Loucy (cell line): ENCODE results near the gene ARID1B.

Source experiments
- H2AFZ ChIP-seq: fragments of 200-600 bp; sonication (generic); 2 replicates; pipeline ENCODE4 v1.6.0; 2016; ENCODE audit warnings: antibody characterized with exemption, mild to moderate bottlenecking, low read length, moderate library complexity
- H3F3A ChIP-seq: fragments of 200-600 bp; 2 replicates; pipeline ENCODE4 v1.6.0; 2016; ENCODE audit warnings: antibody characterized with exemption, low read depth, mild to moderate bottlenecking
- H3K27me3 ChIP-seq: fragments of 200-600 bp; sonication (generic); 2 replicates; pipeline ENCODE4 v1.6.1; 2014; ENCODE audit warnings: low read length, mild to moderate bottlenecking; ENCODE audit not compliant: insufficient read depth, poor library complexity, severe bottlenecking
- H3K36me3 ChIP-seq: fragments of 200-600 bp; sonication (generic); 2 replicates; pipeline ENCODE4 v1.6.1; 2016; ENCODE audit warnings: low read length; ENCODE audit not compliant: insufficient read depth
- H3K4me1 ChIP-seq: fragments of 200-600 bp; sonication (generic); 2 replicates; pipeline ENCODE4 v1.5.1; 2014; ENCODE audit warnings: low read length, mild to moderate bottlenecking; ENCODE audit not compliant: insufficient read depth, poor library complexity, severe bottlenecking
- H3K4me2 ChIP-seq: fragments of 200-600 bp; sonication (generic); 2 replicates; pipeline ENCODE4 v1.6.0; 2014; ENCODE audit warnings: antibody characterized with exemption, low read length, low read depth, mild to moderate bottlenecking; ENCODE audit not compliant: poor library complexity, severe bottlenecking
- H3K4me3 ChIP-seq: fragments of 200-600 bp; sonication (generic); 2 replicates; pipeline ENCODE4 v1.5.1; 2014; ENCODE audit warnings: low read length, mild to moderate bottlenecking, mixed read lengths; ENCODE audit not compliant: poor library complexity, severe bottlenecking
- H3K79me2 ChIP-seq: fragments of 200-600 bp; sonication (generic); 2 replicates; pipeline ENCODE4 v1.6.1; 2014; ENCODE audit warnings: low read length; ENCODE audit not compliant: insufficient read depth
- H3K9ac ChIP-seq: fragments of 200-600 bp; sonication (generic); 2 replicates; pipeline ENCODE4 v1.6.0; 2014; ENCODE audit warnings: mild to moderate bottlenecking, low read depth, low read length, moderate library complexity; ENCODE audit not compliant: poor library complexity, severe bottlenecking
- H3K9me2 ChIP-seq: fragments of 200-600 bp; sonication (generic); replicated peaks from 2 replicates; pipeline ENCODE4 v1.6.1; 2016; ENCODE audit warnings: low read depth, low read length, mixed read lengths
- H3K9me3 ChIP-seq: fragments of 200-600 bp; sonication (generic); 2 replicates; pipeline ENCODE4 v1.6.1; 2014; ENCODE audit warnings: mild to moderate bottlenecking, antibody characterized with exemption, low read length, low read depth; ENCODE audit not compliant: insufficient read depth
- H4K20me1 ChIP-seq: fragments of 200-600 bp; sonication (generic); 2 replicates; pipeline ENCODE4 v1.6.0; 2014; ENCODE audit warnings: antibody characterized with exemption, low read length, mild to moderate bottlenecking; ENCODE audit not compliant: insufficient read depth, poor library complexity, severe bottlenecking
- EZH2phosphoT487 ChIP-seq: fragments of 200-600 bp; IDR thresholded peaks from 2 replicates; pipeline ENCODE4 v1.6.1; 2018; ENCODE audit warnings: antibody characterized with exemption, mild to moderate bottlenecking, moderate library complexity, borderline replicate concordance
- TF ChIP-seq, protein P1 (sequence below): fragments of 200-600 bp; sonication (generic); conservative IDR thresholded peaks from 2 replicates; pipeline ENCODE4 v1.5.1; 2014; ENCODE audit warnings: mild to moderate bottlenecking, antibody characterized with exemption, low read length

Gene ARID1B

DNA sequence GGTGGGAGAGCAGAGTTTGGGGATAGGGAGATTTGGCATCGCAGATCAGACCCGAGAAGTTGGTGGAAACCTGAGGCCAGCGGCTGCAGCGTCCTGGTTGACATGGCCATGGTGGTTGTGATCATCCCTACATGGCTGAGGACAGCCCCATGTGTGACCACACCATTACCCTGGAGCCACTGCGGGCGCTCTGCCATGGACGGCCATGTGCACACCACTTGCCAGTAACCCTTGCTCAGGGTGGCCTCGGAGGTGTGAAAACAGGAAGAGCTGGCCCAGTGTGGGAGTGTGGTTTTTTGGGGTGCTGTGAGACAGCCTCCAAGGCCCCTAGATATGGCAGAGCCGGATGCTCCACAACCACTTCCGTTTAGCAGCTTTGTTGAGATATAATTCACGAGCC is 481.7 kb downstream of the ARID1B start:
- H3K9me3 ChIP-seq = no peaks in the 10 kb centered on the region
- no peaks in the 10 kb centered on the region for H3K36me3 ChIP-seq
- H3K4me2 ChIP-seq = no peak overlapping the region
- H3F3A ChIP-seq = no peaks in the 10 kb centered on the region
- H3K9ac ChIP-seq = no peak overlapping the region
- H2AFZ ChIP-seq = no peak overlapping the region
- H3K79me2 ChIP-seq = no peaks in the 10 kb centered on the region
- no peaks in the 10 kb centered on the region for H3K27me3 ChIP-seq
- H3K4me1 ChIP-seq = no peaks in the 10 kb centered on the region
- H3K9me2 ChIP-seq = no peaks in the 10 kb centered on the region
- H4K20me1 ChIP-seq = no peaks in the 10 kb centered on the region
- TF ChIP-seq EZH2phosphoT487 = no peak
- TF ChIP-seq, protein P1, sequence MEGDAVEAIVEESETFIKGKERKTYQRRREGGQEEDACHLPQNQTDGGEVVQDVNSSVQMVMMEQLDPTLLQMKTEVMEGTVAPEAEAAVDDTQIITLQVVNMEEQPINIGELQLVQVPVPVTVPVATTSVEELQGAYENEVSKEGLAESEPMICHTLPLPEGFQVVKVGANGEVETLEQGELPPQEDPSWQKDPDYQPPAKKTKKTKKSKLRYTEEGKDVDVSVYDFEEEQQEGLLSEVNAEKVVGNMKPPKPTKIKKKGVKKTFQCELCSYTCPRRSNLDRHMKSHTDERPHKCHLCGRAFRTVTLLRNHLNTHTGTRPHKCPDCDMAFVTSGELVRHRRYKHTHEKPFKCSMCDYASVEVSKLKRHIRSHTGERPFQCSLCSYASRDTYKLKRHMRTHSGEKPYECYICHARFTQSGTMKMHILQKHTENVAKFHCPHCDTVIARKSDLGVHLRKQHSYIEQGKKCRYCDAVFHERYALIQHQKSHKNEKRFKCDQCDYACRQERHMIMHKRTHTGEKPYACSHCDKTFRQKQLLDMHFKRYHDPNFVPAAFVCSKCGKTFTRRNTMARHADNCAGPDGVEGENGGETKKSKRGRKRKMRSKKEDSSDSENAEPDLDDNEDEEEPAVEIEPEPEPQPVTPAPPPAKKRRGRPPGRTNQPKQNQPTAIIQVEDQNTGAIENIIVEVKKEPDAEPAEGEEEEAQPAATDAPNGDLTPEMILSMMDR = no peak
- no peak overlapping the region for H3K4me3 ChIP-seq

GRCh38 chr6:157259443-157259842 is 482.3 kb downstream of the ARID1B start:
- no peaks in the 10 kb centered on the region for H3K27me3 ChIP-seq
- H3K9me3 ChIP-seq = no peaks in the 10 kb centered on the region
- H3K9ac ChIP-seq = no peak overlapping the region
- H2AFZ ChIP-seq = no peak overlapping the region
- no peaks in the 10 kb centered on the region for H3F3A ChIP-seq
- H3K4me2 ChIP-seq = no peak overlapping the region
- TF ChIP-seq EZH2phosphoT487 = no peak
- TF ChIP-seq, protein P1 = no peak
- no peaks in the 10 kb centered on the region for H3K9me2 ChIP-seq
- H4K20me1 ChIP-seq = no peaks in the 10 kb centered on the region
- H3K79me2 ChIP-seq = no peaks in the 10 kb centered on the region
- no peaks in the 10 kb centered on the region for H3K36me3 ChIP-seq
- no peak overlapping the region for H3K4me3 ChIP-seq
- no peaks in the 10 kb centered on the region for H3K4me1 ChIP-seq
